Measurements from ENCODE around the gene MFAP4. TPM values are rescaled to one million over a fixed set of nuclear protein-coding genes. Genes with fewer than 3 reads are reported as not detected.
A peak's percentile ranks its signal among the peaks of the same experiment; 100 is the strongest.

Gene MFAP4
- total and polyA plus RNA-seq, 3 experiments from 2014 or later, result not detected

DNA sequence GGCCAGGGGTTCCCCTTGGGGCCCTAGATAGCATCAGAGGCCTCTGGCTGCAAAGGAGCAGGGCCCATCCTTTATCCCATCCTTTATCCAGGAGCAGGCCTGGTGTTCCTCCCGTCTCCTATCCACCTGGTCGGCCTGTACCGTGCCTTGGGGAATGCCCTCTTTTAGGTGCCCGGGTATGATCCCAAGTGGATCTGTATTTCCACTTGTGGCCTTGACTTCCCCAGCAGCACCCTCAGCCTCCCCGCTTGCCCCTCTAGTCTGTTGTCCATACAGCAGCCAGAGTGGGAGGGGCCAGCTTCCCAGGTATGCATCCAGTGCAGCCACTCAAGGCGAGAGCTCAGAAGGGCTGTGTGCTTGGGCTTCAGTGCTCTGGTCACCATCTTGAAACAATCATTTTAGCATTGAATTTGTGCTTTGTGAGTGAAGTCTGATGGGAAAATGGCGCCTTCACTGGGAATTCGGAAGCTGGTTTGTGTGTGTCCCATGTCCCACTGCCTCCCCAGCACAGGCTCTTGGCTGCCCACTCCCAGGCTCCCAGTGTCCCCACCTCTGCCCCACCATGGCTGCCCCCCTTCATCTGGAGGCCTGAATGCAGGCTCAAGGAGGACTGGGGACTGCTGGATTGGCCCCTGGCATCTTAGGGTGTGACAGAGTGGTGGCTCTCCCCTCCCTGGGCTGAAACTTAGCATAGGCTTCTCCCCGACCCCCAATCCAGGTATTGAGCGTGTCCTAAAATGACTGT lies 20.8 kb upstream of the MFAP4 start:
- no peak for DNase-seq
- Mint-ChIP-seq H3K4me1 (no peaks in the 10 kb centered on the region), H3K36me3 (peaks cover 0 to 1% (median 0%) of the 10 kb centered on the region in 3 donors), H3K27me3 (no peaks in the 10 kb centered on the region), H3K9me3 (no peaks in the 10 kb centered on the region), H3K27ac (no peak overlapping the region), H3K4me3 (no peak overlapping the region)
- Histone ChIP-seq H3K27ac (ENCODE audit: low read depth, low read length) (no peak overlapping the region), H3K4me1 (ENCODE audit: insufficient read depth, low read length) (no peaks in the 10 kb centered on the region), H3K36me3 (ENCODE audit: insufficient read depth, low read length) (no peaks in the 10 kb centered on the region), H3K4me3 (ENCODE audit: low read length) (no peak overlapping the region), H3K27me3 (ENCODE audit: insufficient read depth, low read length, poor library complexity, severe bottlenecking) (no peaks in the 10 kb centered on the region), H3K9me3 (ENCODE audit: low read length) (no peaks in the 10 kb centered on the region)
- ChIA-PET CTCF (interaction anchor here (1.4 kb wide), 1 partner anchor 45 kb away, joined by 3 read pairs; no protein-coding TSS in a partner anchor), POLR2A (no interaction called here)

- no peaks in the 10 kb centered on the region for H3K36me3 ChIP-seq (ENCODE audit: insufficient read depth, low read length)
- no peak overlapping the region for H3K27ac ChIP-seq (ENCODE audit: low read depth, low read length)
- H3K4me1 ChIP-seq (ENCODE audit: insufficient read depth, low read length), result no peaks in the 10 kb centered on the region
- Mint-ChIP-seq H3K4me3 (no peak overlapping the region), H3K27me3 (peaks cover 0 to 2% of the 10 kb centered on the region in 2 donors), H3K36me3 (peaks cover 0 to 1% (median 0%) of the 10 kb centered on the region in 3 donors), H3K27ac (peak overlapping the region in 1 of 8 donors; percentile 77), H3K9me3 (no peaks in the 10 kb centered on the region), H3K4me1 (no peaks in the 10 kb centered on the region)
- CTCF ChIA-PET, result interaction anchor here (1.0 kb wide), 1 partner anchor 42 kb away, joined by 3 read pairs; no protein-coding TSS in a partner anchor
- no peak overlapping the region for H3K4me3 ChIP-seq (ENCODE audit: low read length)
- DNase-seq, result no peak
- H3K9me3 ChIP-seq (ENCODE audit: low read length), result no peaks in the 10 kb centered on the region
- H3K27me3 ChIP-seq (ENCODE audit: insufficient read depth, low read length, poor library complexity, severe bottlenecking), result no peaks in the 10 kb centered on the region
- POLR2A ChIA-PET, result no interaction called here
Measured at GRCh38 chr17:19405114-19405513, 18.1 kb upstream of the MFAP4 start.

DNA sequence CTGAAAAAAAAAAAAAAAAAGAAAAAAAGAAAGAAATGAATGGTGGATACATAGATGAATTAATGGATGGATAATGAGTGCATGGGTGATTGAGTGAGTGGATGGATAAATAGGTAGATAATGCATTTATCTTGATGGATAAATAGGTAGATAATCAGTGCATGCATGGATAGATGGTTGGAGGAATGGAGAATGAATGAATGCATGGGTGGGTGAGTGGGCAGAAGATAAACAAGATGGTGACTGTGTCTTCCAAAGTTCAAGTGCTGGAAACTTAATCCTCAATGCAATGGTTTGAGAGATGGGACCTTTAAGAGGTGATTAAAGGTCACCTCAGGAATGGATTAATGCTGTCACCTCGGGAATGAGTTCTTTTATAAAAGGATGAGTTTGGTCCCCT lies 17.3 kb upstream of the MFAP4 start:
- Histone ChIP-seq H3K4me3 (ENCODE audit: low read length) (no peak overlapping the region), H3K9me3 (ENCODE audit: low read length) (no peaks in the 10 kb centered on the region), H3K27me3 (ENCODE audit: insufficient read depth, low read length, poor library complexity, severe bottlenecking) (no peaks in the 10 kb centered on the region), H3K36me3 (ENCODE audit: insufficient read depth, low read length) (no peaks in the 10 kb centered on the region), H3K27ac (ENCODE audit: low read depth, low read length) (no peak overlapping the region), H3K4me1 (ENCODE audit: insufficient read depth, low read length) (no peaks in the 10 kb centered on the region)
- DNase-seq, result no peak
- Mint-ChIP-seq H3K27me3 (peaks cover 0 to 2% of the 10 kb centered on the region in 2 donors), H3K4me3 (no peak overlapping the region), H3K27ac (no peak overlapping the region), H3K9me3 (no peaks in the 10 kb centered on the region), H3K4me1 (no peaks in the 10 kb centered on the region), H3K36me3 (peaks cover 0 to 1% (median 0%) of the 10 kb centered on the region in 3 donors)
- POLR2A ChIA-PET, result no interaction called here
- CTCF ChIA-PET, result no interaction called here

DNA sequence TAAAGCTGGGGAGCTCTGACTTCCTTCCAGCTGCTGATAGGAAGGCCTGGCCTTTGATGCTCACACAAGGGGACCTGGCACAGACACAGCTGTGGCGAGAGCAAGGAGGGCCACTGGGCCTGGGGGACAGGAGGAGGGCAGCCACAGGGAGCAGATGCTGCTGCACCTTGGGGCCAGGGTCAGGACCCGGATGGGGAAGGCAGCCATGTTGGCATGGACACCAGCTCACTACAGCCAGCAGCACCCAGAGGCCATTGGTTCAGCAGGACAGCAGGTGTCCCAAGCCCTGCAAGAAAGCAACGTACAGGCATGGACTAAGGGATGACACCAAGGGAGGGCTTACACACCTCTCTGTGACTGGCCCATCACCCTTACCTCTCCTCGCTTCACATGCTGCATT lies 16.0 kb upstream of the MFAP4 start:
- Histone ChIP-seq H3K4me3 (ENCODE audit: low read length) (no peak overlapping the region), H3K27ac (ENCODE audit: low read depth, low read length) (no peak overlapping the region), H3K4me1 (ENCODE audit: insufficient read depth, low read length) (no peaks in the 10 kb centered on the region), H3K9me3 (ENCODE audit: low read length) (no peaks in the 10 kb centered on the region), H3K27me3 (ENCODE audit: insufficient read depth, low read length, poor library complexity, severe bottlenecking) (no peaks in the 10 kb centered on the region), H3K36me3 (ENCODE audit: insufficient read depth, low read length) (no peaks in the 10 kb centered on the region)
- Mint-ChIP-seq H3K27me3 (peaks cover 0 to 2% of the 10 kb centered on the region in 2 donors), H3K9me3 (no peaks in the 10 kb centered on the region), H3K36me3 (peaks cover 0 to 1% (median 0%) of the 10 kb centered on the region in 3 donors), H3K4me3 (no peak overlapping the region), H3K27ac (peak overlapping the region in 1 of 8 donors; percentile 69), H3K4me1 (no peaks in the 10 kb centered on the region)
- CTCF ChIA-PET, result interaction anchor here (1.0 to 1.6 kb wide), 2 partner anchors 25 to 30 kb away, joined by 3 read pairs; no protein-coding TSS in a partner anchor
- POLR2A ChIA-PET, result no interaction called here
- no peak for DNase-seq

DNA sequence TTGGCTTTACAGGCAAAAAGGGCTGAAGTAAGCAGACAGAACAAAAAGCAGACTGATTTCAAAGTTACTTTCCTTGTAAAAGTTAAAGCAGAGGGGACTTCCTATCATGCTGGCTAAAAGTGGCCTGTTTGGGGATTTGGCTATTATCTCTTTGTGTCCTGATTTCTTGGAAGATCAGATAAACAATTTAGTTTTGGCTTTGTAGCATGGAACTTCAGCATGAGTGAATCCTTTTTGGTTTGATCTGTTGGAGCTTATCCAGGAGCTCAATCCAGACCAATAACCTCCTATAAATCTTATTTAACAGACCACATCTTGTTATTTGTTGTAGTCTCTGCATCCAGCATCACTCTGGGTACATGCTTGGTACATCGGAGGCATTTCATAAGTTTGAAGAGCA lies 15.2 kb upstream of the MFAP4 start:
- H3K4me3 Mint-ChIP-seq, result no peak overlapping the region
- H3K4me1 Mint-ChIP-seq, result no peaks in the 10 kb centered on the region
- ChIA-PET POLR2A (no interaction called here), CTCF (interaction anchor here (1.6 kb wide), 1 partner anchor 24 kb away, joined by 3 read pairs; no protein-coding TSS in a partner anchor)
- H3K27ac ChIP-seq (ENCODE audit: low read depth, low read length), result no peak overlapping the region
- peaks cover 0 to 2% of the 10 kb centered on the region in 2 donors for H3K27me3 Mint-ChIP-seq
- H3K4me3 ChIP-seq (ENCODE audit: low read length), result no peak overlapping the region
- H3K36me3 ChIP-seq (ENCODE audit: insufficient read depth, low read length), result no peaks in the 10 kb centered on the region
- H3K36me3 Mint-ChIP-seq, result peaks cover 0 to 1% (median 0%) of the 10 kb centered on the region in 3 donors
- no peaks in the 10 kb centered on the region for H3K9me3 Mint-ChIP-seq
- H3K27me3 ChIP-seq (ENCODE audit: insufficient read depth, low read length, poor library complexity, severe bottlenecking), result no peaks in the 10 kb centered on the region
- H3K9me3 ChIP-seq (ENCODE audit: low read length), result no peaks in the 10 kb centered on the region
- no peak for DNase-seq
- H3K4me1 ChIP-seq (ENCODE audit: insufficient read depth, low read length), result no peaks in the 10 kb centered on the region
- H3K27ac Mint-ChIP-seq, result no peak overlapping the region

GRCh38 chr17:19401321-19402010 lies 14.5 kb upstream of the MFAP4 start:
- POLR2A ChIA-PET, result no interaction called here
- CTCF ChIA-PET, result interaction anchor here (1.2 to 1.6 kb wide), 2 partner anchors 24 to 38 kb away, joined by 3 read pairs; no protein-coding TSS in a partner anchor
- Mint-ChIP-seq H3K4me3 (no peak overlapping the region), H3K4me1 (no peaks in the 10 kb centered on the region), H3K9me3 (no peaks in the 10 kb centered on the region), H3K27ac (no peak overlapping the region), H3K36me3 (peaks cover 0 to 3% (median 0%) of the 10 kb centered on the region in 3 donors), H3K27me3 (peaks cover 0 to 3% of the 10 kb centered on the region in 2 donors)
- DNase-seq, result no peak
- Histone ChIP-seq H3K36me3 (ENCODE audit: insufficient read depth, low read length) (no peaks in the 10 kb centered on the region), H3K27me3 (ENCODE audit: insufficient read depth, low read length, poor library complexity, severe bottlenecking) (no peaks in the 10 kb centered on the region), H3K27ac (ENCODE audit: low read depth, low read length) (no peak overlapping the region), H3K4me1 (ENCODE audit: insufficient read depth, low read length) (no peaks in the 10 kb centered on the region), H3K4me3 (ENCODE audit: low read length) (no peak overlapping the region), H3K9me3 (ENCODE audit: low read length) (no peaks in the 10 kb centered on the region)

DNA sequence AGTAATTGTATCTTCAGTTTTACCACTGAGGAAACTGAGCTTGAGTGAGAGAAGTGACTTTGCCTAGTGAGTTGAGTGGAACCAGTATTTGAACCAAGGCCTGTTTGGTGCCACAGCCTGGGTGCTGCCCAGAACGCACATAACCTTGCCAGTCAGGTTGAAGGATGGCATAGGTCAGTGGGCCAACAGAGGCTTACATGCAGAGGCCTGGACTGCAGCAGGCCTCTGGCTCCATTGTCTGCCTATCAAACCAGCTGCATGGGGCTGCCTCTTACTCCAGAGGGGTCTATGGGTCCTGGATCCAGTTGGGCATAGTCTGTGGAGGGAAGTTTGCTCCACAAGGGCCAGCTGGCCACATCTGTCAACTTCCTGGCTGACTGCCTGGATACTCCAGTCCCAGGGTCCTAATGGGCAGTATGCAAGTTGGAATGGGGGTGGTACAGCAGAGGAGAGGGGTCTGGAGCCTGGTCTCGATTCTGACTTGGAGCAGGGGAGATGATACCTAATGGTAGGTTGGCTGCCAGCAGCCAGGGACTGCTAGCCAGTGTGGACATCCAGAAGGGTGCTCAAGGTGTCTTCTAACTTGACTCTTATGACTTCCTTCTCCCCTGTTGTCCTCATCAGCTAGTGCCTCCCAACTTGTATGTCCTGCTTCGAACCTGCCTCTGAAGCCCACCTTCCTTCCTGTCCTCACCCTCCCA lies 12.9 kb upstream of the MFAP4 start:
- POLR2A ChIA-PET, result no interaction called here
- CTCF ChIA-PET, result interaction anchor here (1.2 kb wide), 1 partner anchor 37 kb away, joined by 3 read pairs; no protein-coding TSS in a partner anchor
- H3K36me3 Mint-ChIP-seq, result peaks cover 0 to 4% (median 0%) of the 10 kb centered on the region in 3 donors

More for the DNA sequence above, 12.9 kb upstream of the MFAP4 start:
- H3K4me3 ChIP-seq (ENCODE audit: low read length), result no peak overlapping the region
- H3K27me3 Mint-ChIP-seq, result peaks cover 0 to 4% of the 10 kb centered on the region in 2 donors
- DNase-seq, result no peak
- no peaks in the 10 kb centered on the region for H3K36me3 ChIP-seq (ENCODE audit: insufficient read depth, low read length)
- H3K9me3 Mint-ChIP-seq, result no peaks in the 10 kb centered on the region
- H3K27ac Mint-ChIP-seq, result no peak overlapping the region
- H3K4me1 Mint-ChIP-seq, result no peaks in the 10 kb centered on the region
- H3K27me3 ChIP-seq (ENCODE audit: insufficient read depth, low read length, poor library complexity, severe bottlenecking), result no peaks in the 10 kb centered on the region
- no peak overlapping the region for H3K4me3 Mint-ChIP-seq
- no peaks in the 10 kb centered on the region for H3K9me3 ChIP-seq (ENCODE audit: low read length)
- H3K4me1 ChIP-seq (ENCODE audit: insufficient read depth, low read length), result no peaks in the 10 kb centered on the region
- H3K27ac ChIP-seq (ENCODE audit: low read depth, low read length), result no peak overlapping the region

Data from CD8-positive, alpha-beta memory T cell (primary cell).